ENCODE data around the gene ABLIM2. TPM values are rescaled to one million over a fixed set of nuclear protein-coding genes. Genes with fewer than 3 reads are reported as not detected.

ABLIM2 gene
- total RNA-seq, 1 experiment from 2014 or later: 2.7 TPM

DNA sequence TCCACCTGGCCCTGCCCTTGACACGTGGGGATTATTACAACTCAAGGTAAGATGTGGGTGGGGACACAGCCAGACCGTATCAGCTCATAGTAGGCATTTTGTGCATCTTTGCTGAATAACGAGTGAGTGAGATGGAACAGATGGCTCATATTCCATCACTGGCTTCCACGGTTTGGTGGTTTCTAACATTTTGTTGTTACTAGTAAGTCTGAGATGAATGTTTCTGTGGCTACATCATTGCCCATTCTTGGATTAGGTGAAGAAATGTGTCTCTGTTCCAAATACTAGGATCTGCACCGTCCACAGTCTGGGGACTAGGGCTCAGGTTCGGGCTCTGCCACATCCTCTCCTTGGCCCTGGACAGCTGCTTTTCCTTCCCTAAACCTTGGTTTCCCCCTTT, 3.6 kb downstream of the ABLIM2 start:
- no peak for DNase-seq (ENCODE audit: low spot score)
- Histone ChIP-seq H3K9me3 (ENCODE audit: low read depth, low read length, poor library complexity, severe bottlenecking) (no peaks in the 10 kb centered on the region), H3K4me1 (ENCODE audit: insufficient read depth, low read length, poor library complexity, severe bottlenecking) (peaks cover 23% of the 10 kb centered on the region), H3K4me3 (ENCODE audit: low read depth, low read length, poor library complexity, severe bottlenecking) (no peak overlapping the region), H3K36me3 (ENCODE audit: insufficient read depth, low read length, poor library complexity, severe bottlenecking) (no peaks in the 10 kb centered on the region), H3K27ac (ENCODE audit: low read depth, low read length, poor library complexity, severe bottlenecking) (no peak overlapping the region), H3K27me3 (replicated peaks; ENCODE audit: insufficient read depth, low read depth, low read length, poor library complexity) (peaks cover 12% of the 10 kb centered on the region)
- BruUV-seq (replicated peaks): no TSS peak
- TF ChIP-seq, protein P1, sequence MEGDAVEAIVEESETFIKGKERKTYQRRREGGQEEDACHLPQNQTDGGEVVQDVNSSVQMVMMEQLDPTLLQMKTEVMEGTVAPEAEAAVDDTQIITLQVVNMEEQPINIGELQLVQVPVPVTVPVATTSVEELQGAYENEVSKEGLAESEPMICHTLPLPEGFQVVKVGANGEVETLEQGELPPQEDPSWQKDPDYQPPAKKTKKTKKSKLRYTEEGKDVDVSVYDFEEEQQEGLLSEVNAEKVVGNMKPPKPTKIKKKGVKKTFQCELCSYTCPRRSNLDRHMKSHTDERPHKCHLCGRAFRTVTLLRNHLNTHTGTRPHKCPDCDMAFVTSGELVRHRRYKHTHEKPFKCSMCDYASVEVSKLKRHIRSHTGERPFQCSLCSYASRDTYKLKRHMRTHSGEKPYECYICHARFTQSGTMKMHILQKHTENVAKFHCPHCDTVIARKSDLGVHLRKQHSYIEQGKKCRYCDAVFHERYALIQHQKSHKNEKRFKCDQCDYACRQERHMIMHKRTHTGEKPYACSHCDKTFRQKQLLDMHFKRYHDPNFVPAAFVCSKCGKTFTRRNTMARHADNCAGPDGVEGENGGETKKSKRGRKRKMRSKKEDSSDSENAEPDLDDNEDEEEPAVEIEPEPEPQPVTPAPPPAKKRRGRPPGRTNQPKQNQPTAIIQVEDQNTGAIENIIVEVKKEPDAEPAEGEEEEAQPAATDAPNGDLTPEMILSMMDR (conservative IDR thresholded peaks at IDR 0.05; ENCODE audit: low read depth, low read length): no peak
- no peak for TF ChIP-seq EZH2 (IDR thresholded peaks at IDR 0.05; ENCODE audit: borderline replicate concordance, low read depth, low read length, poor library complexity, severe bottlenecking)
- ChIA-PET CTCF (interaction anchor here (0.7 kb wide), 1 partner anchor 1112 kb away, joined by 3 read pairs; a partner anchor contains a TSS), POLR2A (ENCODE audit: low non-redundant PET) (no interaction called here)
- intact Hi-C loops (cut with micrococcal nuclease; ENCODE audit: unreplicated experiment): no loop called here

DNA sequence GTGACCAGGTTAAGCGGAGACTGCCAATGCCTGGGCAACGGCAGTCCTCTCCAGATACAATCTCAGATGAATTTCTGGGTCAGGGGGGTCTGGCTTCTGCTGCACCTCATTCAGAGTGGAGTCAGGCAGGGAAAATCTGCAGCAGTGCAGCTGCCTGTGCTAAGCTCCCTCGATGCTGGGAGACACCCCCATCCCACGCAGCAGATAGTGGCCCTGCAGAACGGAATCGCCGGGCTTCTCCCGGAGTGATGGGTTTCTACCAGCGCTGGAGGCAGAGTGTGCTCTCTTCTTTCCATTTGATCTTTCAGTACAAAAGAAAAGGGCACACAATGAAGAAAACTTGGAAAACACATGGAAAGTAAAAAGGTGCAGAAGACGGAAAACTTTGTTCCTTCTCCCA, 5.2 kb downstream of the ABLIM2 start:
- Histone ChIP-seq H3K27ac (ENCODE audit: low read depth, low read length, poor library complexity, severe bottlenecking) (no peak overlapping the region), H3K36me3 (ENCODE audit: insufficient read depth, low read length, poor library complexity, severe bottlenecking) (no peaks in the 10 kb centered on the region), H3K4me1 (ENCODE audit: insufficient read depth, low read length, poor library complexity, severe bottlenecking) (peaks cover 14% of the 10 kb centered on the region), H3K4me3 (ENCODE audit: low read depth, low read length, poor library complexity, severe bottlenecking) (no peak overlapping the region), H3K9me3 (ENCODE audit: low read depth, low read length, poor library complexity, severe bottlenecking) (no peaks in the 10 kb centered on the region), H3K27me3 (replicated peaks; ENCODE audit: insufficient read depth, low read depth, low read length, poor library complexity) (peaks cover 12% of the 10 kb centered on the region)
- no peak for DNase-seq (ENCODE audit: low spot score)
- ChIA-PET POLR2A (ENCODE audit: low non-redundant PET) (no interaction called here), CTCF (no interaction called here)
- TF ChIP-seq, protein P1 (conservative IDR thresholded peaks at IDR 0.05; ENCODE audit: low read depth, low read length): no peak
- TF ChIP-seq EZH2 (IDR thresholded peaks at IDR 0.05; ENCODE audit: borderline replicate concordance, low read depth, low read length, poor library complexity, severe bottlenecking): no peak
- intact Hi-C loops (cut with micrococcal nuclease; ENCODE audit: unreplicated experiment): no loop called here
- no TSS peak for BruUV-seq (replicated peaks)

DNA sequence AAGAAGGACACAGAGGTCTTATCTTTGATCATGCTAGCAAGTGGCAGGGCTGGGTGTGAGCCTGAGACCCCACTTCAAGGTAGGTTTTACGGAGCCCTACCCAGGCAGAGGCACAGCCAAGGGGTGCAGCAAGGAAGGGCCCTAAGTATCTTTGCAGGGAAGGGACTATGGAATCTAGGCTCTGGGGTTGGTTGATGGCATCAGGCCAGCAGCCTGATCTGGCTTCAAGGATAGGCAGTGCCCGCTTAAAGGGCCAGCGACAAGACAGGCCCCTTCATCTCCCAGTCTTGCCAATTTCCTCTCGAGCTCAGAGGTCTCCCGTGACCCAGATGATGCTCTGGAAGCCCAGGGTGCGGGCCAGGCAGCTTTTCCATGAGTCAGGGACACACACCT, 5.8 kb downstream of the ABLIM2 start:
- Histone ChIP-seq H3K9me3 (ENCODE audit: low read depth, low read length, poor library complexity, severe bottlenecking) (no peaks in the 10 kb centered on the region), H3K27ac (ENCODE audit: low read depth, low read length, poor library complexity, severe bottlenecking) (no peak overlapping the region), H3K27me3 (replicated peaks; ENCODE audit: insufficient read depth, low read depth, low read length, poor library complexity) (peaks cover 9% of the 10 kb centered on the region), H3K36me3 (ENCODE audit: insufficient read depth, low read length, poor library complexity, severe bottlenecking) (no peaks in the 10 kb centered on the region), H3K4me1 (ENCODE audit: insufficient read depth, low read length, poor library complexity, severe bottlenecking) (peaks cover 9% of the 10 kb centered on the region), H3K4me3 (ENCODE audit: low read depth, low read length, poor library complexity, severe bottlenecking) (no peak overlapping the region)
- no peak for DNase-seq (ENCODE audit: low spot score)
- intact Hi-C loops (cut with micrococcal nuclease; ENCODE audit: unreplicated experiment): no loop called here
- ChIA-PET CTCF (no interaction called here), POLR2A (ENCODE audit: low non-redundant PET) (no interaction called here)
- TF ChIP-seq EZH2 (IDR thresholded peaks at IDR 0.05; ENCODE audit: borderline replicate concordance, low read depth, low read length, poor library complexity, severe bottlenecking): no peak
- TF ChIP-seq, protein P1 (conservative IDR thresholded peaks at IDR 0.05; ENCODE audit: low read depth, low read length): no peak
- no TSS peak for BruUV-seq (replicated peaks)
